GM12878 (cell line): ENCODE measurements around the gene PXMP2. TPM values are rescaled to one million over a fixed set of nuclear protein-coding genes. Genes with fewer than 3 reads are reported as not detected.
"Not testable (repeated sequence)": the region's sequence is repeated elsewhere in the genome, so short reads cannot be mapped to it uniquely, and the experiment has no call there.

Experiments
- ATAC-seq: fragments of 200-7000 bp; cut with Tn5 transposase; 3 replicates; pipeline ENCODE4 v1.9.1; 2020; ENCODE audit warnings: mild to moderate bottlenecking, moderate library complexity
- BruUV-seq: library from RNA; stranded (reverse); fragments of 400-500 nt; replicated peaks from 2 replicates; lab custom pipeline; 2021; lab: Mats Ljungman, UMichigan
- CTCF ChIA-PET: fragments of 300-600 bp; sonication (Branson Sonifier 250); formaldehyde crosslinking; extraction: SDS; loops from one replicate; lab custom pipeline; 2021; ENCODE audit warnings: inconsistent platforms; lab: Yijun Ruan, JAX
- POLR2A ChIA-PET: fragments of 350-600 bp; formaldehyde crosslinking; extraction: SDS; loops from one replicate; lab custom pipeline; 2021; ENCODE audit warnings: inconsistent platforms; lab: Charles Lee
- RAD21 ChIA-PET: fragments of 300-600 bp; sonication (Branson Sonifier 250); formaldehyde crosslinking; loops from one replicate; lab custom pipeline; 2023; ENCODE audit warnings: antibody characterized with exemption; ENCODE audit not compliant: unreplicated experiment; lab: Charles Lee
- SMC1A ChIA-PET: fragments of 300-600 bp; sonication (Branson Sonifier 250); formaldehyde crosslinking; loops from one replicate; lab custom pipeline; 2023; ENCODE audit not compliant: unreplicated experiment, uncharacterized antibody; lab: Charles Lee
- DNase-seq: peaks from one replicate; pipeline ENCODE4 v3.0.0-alpha.2; 2011; ENCODE audit warnings: low read depth, low spot score
- FAIRE-seq: peaks from 3 replicates; lab custom pipeline; 2011; peaks lifted over from hg19 to GRCh38; lab: Jason Lieb, UNC
- H2AFZ ChIP-seq: 2 replicates; pipeline ENCODE4 v1.6.0; 2011; ENCODE audit warnings: low read depth, low read length, control low read depth; ENCODE audit not compliant: control insufficient read depth
- H3K27ac ChIP-seq: 2 replicates; pipeline ENCODE4 v1.5.1; 2011; ENCODE audit warnings: control low read depth; ENCODE audit not compliant: control insufficient read depth, insufficient read depth
- H3K27me3 ChIP-seq, 2 experiments: replicated peaks in 1 of 2; 2 replicates each; pipeline versions ENCODE4 v1.6.0 to v1.6.1; 2011; ENCODE audit warnings: low read length in 1 of 2; ENCODE audit not compliant: control insufficient read depth in 2 of 2, insufficient read depth in 2 of 2
- H3K36me3 ChIP-seq, 2 experiments: 2 replicates each; pipeline ENCODE4 v1.5.1; 2011; ENCODE audit warnings: low read length in 1 of 2; ENCODE audit not compliant: control insufficient read depth in 2 of 2, insufficient read depth in 2 of 2
- H3K4me1 ChIP-seq: 2 replicates; pipeline ENCODE4 v1.6.1; 2011; ENCODE audit warnings: mild to moderate bottlenecking, low read length, moderate library complexity, mixed read lengths; ENCODE audit not compliant: control insufficient read depth, insufficient read depth
- H3K4me2 ChIP-seq: 2 replicates; pipeline ENCODE4 v1.6.0; 2011; ENCODE audit warnings: control low read depth; ENCODE audit not compliant: control insufficient read depth, insufficient read depth
- H3K4me3 ChIP-seq: fragments of 200-600 bp; sonication (generic); 2 replicates; pipeline ENCODE4 v1.5.1; 2016
- H3K79me2 ChIP-seq: 2 replicates; pipeline ENCODE4 v1.6.0; 2011; ENCODE audit warnings: low read length; ENCODE audit not compliant: control insufficient read depth, insufficient read depth
- H3K9ac ChIP-seq: 2 replicates; pipeline ENCODE4 v1.8.0; 2011; ENCODE audit warnings: low read length, control low read depth, mixed read lengths; ENCODE audit not compliant: control insufficient read depth, insufficient read depth
- H3K9me3 ChIP-seq: replicated peaks from 3 replicates; pipeline ENCODE4 v1.5.1; 2011; ENCODE audit warnings: mild to moderate bottlenecking, low read length; ENCODE audit not compliant: control insufficient read depth, insufficient read depth
- H4K20me1 ChIP-seq: 2 replicates; pipeline ENCODE4 v1.6.0; 2011; ENCODE audit not compliant: control insufficient read depth, insufficient read depth
- BCL11A ChIP-seq: IDR thresholded peaks from 2 replicates; pipeline ENCODE4 v1.6.1; 2011; ENCODE audit warnings: low read depth, low read length
- BRCA1 ChIP-seq: IDR thresholded peaks from 2 replicates; pipeline ENCODE4 v1.6.1; 2011; ENCODE audit warnings: low read depth, low read length, improper control_type of control experiment
- GABPA ChIP-seq: IDR thresholded peaks from 2 replicates; pipeline ENCODE4 v1.6.1; 2014; ENCODE audit warnings: antibody characterized with exemption, low read depth, mild to moderate bottlenecking, inconsistent platforms
- MLLT1 ChIP-seq: fragments of 450-650 bp; IDR thresholded peaks from 2 replicates; pipeline ENCODE4 v1.6.1; 2016; ENCODE audit warnings: mild to moderate bottlenecking
- NFYA ChIP-seq: IDR thresholded peaks from 2 replicates; pipeline ENCODE4 v1.6.1; 2011; ENCODE audit warnings: low read depth, mild to moderate bottlenecking, low read length, improper control_type of control experiment, borderline replicate concordance
- NKRF ChIP-seq: fragments of 450-650 bp; conservative IDR thresholded peaks from 2 replicates; pipeline ENCODE4 v1.6.1; 2017; ENCODE audit warnings: mild to moderate bottlenecking, moderate library complexity
- RELA ChIP-seq: fragments of 450-650 bp; IDR thresholded peaks from 2 replicates; pipeline ENCODE4 v1.8.0; 2014; ENCODE audit warnings: borderline replicate concordance; ENCODE audit not compliant: partially characterized antibody
- SRF ChIP-seq, 2 experiments: IDR thresholded peaks; 2 replicates each; pipeline ENCODE4 v1.6.1; 2011; ENCODE audit warnings: low read depth in 2 of 2, low read length in 2 of 2, mild to moderate bottlenecking in 1 of 2, moderate library complexity in 1 of 2
- WGBS: methylation state at CpG from one replicate; pipeline ENCODE4 v1.1.6; 2016; ENCODE audit warnings: low lambda C conversion rate; ENCODE audit not compliant: insufficient replicate concordance, insufficient coverage; ENCODE audit errors: missing lambda C conversion rate; 5-methylcytosine and 5-hydroxymethylcytosine counted together
- in situ Hi-C: fragments of 300-500 bp; cut with MboI; formaldehyde crosslinking; loops from 9 replicates; pipeline ENCODE4 v1.14.3; 2018; ENCODE audit warnings: mixed read lengths
- intact Hi-C: fragments of 100-400 bp; cut with micrococcal nuclease; formaldehyde crosslinking; loops from one replicate; pipeline ENCODE4 v1.14.2; 2022; ENCODE audit not compliant: unreplicated experiment
- polyA plus RNA-seq, 11 experiments: library from polyadenylated mRNA; depleted of rRNA in 4 of 11; unstranded in 6 of 11; stranded (reverse) in 5 of 11; fragments of >200 nt; fragmentation: Nextera tagmentation in 4 of 11; fragmentation: Illumina TruSeq in 1 of 11; extraction: Ambion mirVana in 4 of 11; extraction: Trizol in 1 of 11; gene quantifications; 1 replicate in 1 of 11; 2 replicates in 10 of 11; pipeline versions ENCODE4 v1.2.1 to v1.2.3, GENCODE V29; 2011 to 2016; ENCODE audit warnings: inconsistent platforms in 2 of 11, missing spikeins in 2 of 11, low read depth in 1 of 11
- total RNA-seq, 4 experiments: library from RNA; depleted of rRNA in 3 of 4; stranded (reverse); fragments of >200 nt in 3 of 4; fragmentation: Illumina TruSeq in 1 of 4; extraction: Trizol in 1 of 4; gene quantifications; 2 replicates each; pipeline versions ENCODE4 v1.2.1 to v1.2.3, GENCODE V29; 2013 to 2021

The PXMP2 gene
- total and polyA plus RNA-seq, 10 of the 15 experiments (the other 5 are each of a cell fraction or from before 2014, with no cell fraction given): 4.0 to 97.8 (median 42.0) TPM

GRCh38 chr12:132689227-132689626 lies 1.8 kb downstream of the PXMP2 start (continued):
- TF ChIP-seq NKRF (no peak), BRCA1 (no peak), SRF (IDR thresholded peaks at IDR 0.05; ENCODE audit: low read depth in 2 of 2, low read length in 2 of 2) (no peak), NFYA (no peak), RELA (no peak)

GRCh38 chr12:132690112-132690511 lies 2.7 kb downstream of the PXMP2 start:
- no peak for DNase-seq
- in situ Hi-C loops: no loop called here
- no peaks in the 10 kb centered on the region for H4K20me1 ChIP-seq
- BruUV-seq: no TSS peak
- peaks cover 5% of the 10 kb centered on the region for H3K4me1 ChIP-seq
- FAIRE-seq: no peak
- SMC1A ChIA-PET: no interaction called here
- H3K4me2 ChIP-seq: no peak overlapping the region
- no peak overlapping the region for H3K4me3 ChIP-seq
- peaks cover 5% of the 10 kb centered on the region; the same call in 2 of the 3 replicates for H3K9me3 ChIP-seq
- H3K27me3 ChIP-seq: no peaks in the 10 kb centered on the region
- H3K9ac ChIP-seq: no peak overlapping the region
- POLR2A ChIA-PET: no interaction called here
- H3K27ac ChIP-seq: no peak overlapping the region
- peaks cover 32% of the 10 kb centered on the region for H3K79me2 ChIP-seq
- H3K36me3 ChIP-seq: peaks cover 0 to 3% of the 10 kb centered on the region in 2 experiments; a peak in 3 of 4 replicates
- intact Hi-C loops: no loop called here
- CTCF ChIA-PET: no interaction called here
- RAD21 ChIA-PET: no interaction called here
- over 99% methylated on average over 9 of the region's 9 CpGs for WGBS
- TF ChIP-seq GABPA (no peak), MLLT1 (peak; percentile 60; the same call in 1 of the 2 replicates), BCL11A (no peak)
- no peak for ATAC-seq
- H2AFZ ChIP-seq: no peak overlapping the region

GRCh38 chr12:132692030-132692429 lies 4.6 kb downstream of the PXMP2 start:
- H3K4me3 ChIP-seq, in situ Hi-C loops, H3K36me3 ChIP-seq, DNase-seq, H3K4me2 ChIP-seq, H2AFZ ChIP-seq, POLR2A ChIA-PET, ATAC-seq, H3K27me3 ChIP-seq, intact Hi-C loops, H3K4me1 ChIP-seq, RAD21 ChIA-PET, H4K20me1 ChIP-seq, H3K9me3 ChIP-seq, BruUV-seq, H3K9ac ChIP-seq, H3K27ac ChIP-seq, FAIRE-seq: not testable (repeated sequence)
- 100% methylated on average over 3 of the region's 3 CpGs for WGBS
- SMC1A ChIA-PET: interaction anchor here (1.0 kb wide), 1 partner anchor 8 kb away, joined by 3 read pairs; no protein-coding TSS in a partner anchor
- H3K79me2 ChIP-seq: peaks cover 13% of the 10 kb centered on the region
- CTCF ChIA-PET: interaction anchor here (1.3 kb wide), 1 partner anchor 16 kb away, joined by 3 read pairs; no protein-coding TSS in a partner anchor
